Tibial nerve (tissue), 3 donors: ENCODE measurements around the gene PTPA.

Experiments used
- POLR2A ChIP-seq, 2 donors: fragments of 450-650 bp; IDR thresholded peaks; one replicate each; pipeline ENCODE4 v1.6.1; 2017; ENCODE audit warnings: antibody characterized with exemption in 2 of 2, mild to moderate bottlenecking in 2 of 2, moderate library complexity in 2 of 2
- TF ChIP-seq, protein P1 (sequence below), 5 experiments: fragments of 200-600 bp in 3 of 5; fragments of 450-650 bp in 2 of 5; sonication (generic) in 3 of 5; IDR thresholded peaks; one replicate each; pipeline ENCODE4 v1.5.1; 2016 to 2019; ENCODE audit warnings: antibody characterized with exemption in 5 of 5, mild to moderate bottlenecking in 3 of 5, moderate library complexity in 2 of 5

- TF ChIP-seq, protein P1, sequence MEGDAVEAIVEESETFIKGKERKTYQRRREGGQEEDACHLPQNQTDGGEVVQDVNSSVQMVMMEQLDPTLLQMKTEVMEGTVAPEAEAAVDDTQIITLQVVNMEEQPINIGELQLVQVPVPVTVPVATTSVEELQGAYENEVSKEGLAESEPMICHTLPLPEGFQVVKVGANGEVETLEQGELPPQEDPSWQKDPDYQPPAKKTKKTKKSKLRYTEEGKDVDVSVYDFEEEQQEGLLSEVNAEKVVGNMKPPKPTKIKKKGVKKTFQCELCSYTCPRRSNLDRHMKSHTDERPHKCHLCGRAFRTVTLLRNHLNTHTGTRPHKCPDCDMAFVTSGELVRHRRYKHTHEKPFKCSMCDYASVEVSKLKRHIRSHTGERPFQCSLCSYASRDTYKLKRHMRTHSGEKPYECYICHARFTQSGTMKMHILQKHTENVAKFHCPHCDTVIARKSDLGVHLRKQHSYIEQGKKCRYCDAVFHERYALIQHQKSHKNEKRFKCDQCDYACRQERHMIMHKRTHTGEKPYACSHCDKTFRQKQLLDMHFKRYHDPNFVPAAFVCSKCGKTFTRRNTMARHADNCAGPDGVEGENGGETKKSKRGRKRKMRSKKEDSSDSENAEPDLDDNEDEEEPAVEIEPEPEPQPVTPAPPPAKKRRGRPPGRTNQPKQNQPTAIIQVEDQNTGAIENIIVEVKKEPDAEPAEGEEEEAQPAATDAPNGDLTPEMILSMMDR (IDR thresholded peaks at IDR 0.05), result no peak
- TF ChIP-seq POLR2A (IDR thresholded peaks at IDR 0.05), result no peak
Measured at GRCh38 chr9:129182122-129182521, 70.9 kb downstream of the PTPA start.
